ENCODE results near the gene AKR1C2. TPM values are rescaled to one million over a fixed set of nuclear protein-coding genes. Genes with fewer than 3 reads are reported as not detected.
"Not testable (repeated sequence)": the region's sequence is repeated elsewhere in the genome, so short reads cannot be mapped to it uniquely, and the experiment has no call there.

The AKR1C2 gene
- total RNA-seq, 1 experiment from 2014 or later, result 0.25 TPM

DNA sequence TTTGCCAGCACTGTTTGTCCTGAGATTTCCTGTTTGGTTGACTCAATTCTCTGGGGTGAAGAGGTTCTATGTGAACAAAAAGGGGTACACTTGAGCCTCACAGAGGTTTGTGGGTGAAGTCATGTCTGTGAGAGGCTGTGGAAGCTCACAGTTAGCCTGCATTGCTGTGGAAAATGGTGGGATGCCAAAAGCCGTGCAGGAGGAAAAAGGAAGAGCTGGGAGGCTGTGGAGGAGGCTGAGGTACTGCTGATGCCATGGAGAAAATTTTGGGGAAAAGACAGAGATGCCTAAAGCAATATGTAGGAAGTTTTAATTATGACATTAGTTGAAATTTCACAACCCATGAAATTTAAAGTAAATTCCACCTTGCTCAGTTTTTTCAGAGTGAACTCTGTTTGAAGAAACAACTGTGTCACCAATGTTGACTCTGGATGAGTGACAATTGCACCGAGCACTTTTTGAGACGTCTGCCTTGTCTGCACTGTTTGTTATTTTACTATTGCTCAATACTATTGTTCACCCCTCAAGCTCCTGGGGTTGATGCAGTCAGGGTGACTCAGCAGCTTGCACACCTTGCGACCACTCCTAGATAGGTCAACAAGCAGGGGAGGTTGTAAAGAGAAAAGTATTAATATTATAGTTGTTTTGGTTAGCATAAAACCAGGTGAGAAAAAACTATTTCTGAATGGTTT is 5.3 kb upstream of the AKR1C2 start:
- peak; percentile 32; the same call in 1 of the 2 replicates for ATAC-seq
- peak; percentile 74; the same call in 1 of the 2 replicates for TF ChIP-seq CEBPB (IDR thresholded peaks at IDR 0.05; ENCODE audit: low read depth)
- H3K9me2 ChIP-seq (ENCODE audit: insufficient read depth); H3K9ac ChIP-seq (ENCODE audit: low read length); H3K4me2 ChIP-seq (ENCODE audit: low read length); CTCF ChIA-PET; H4K20me1 ChIP-seq (ENCODE audit: insufficient read depth); H3K36me3 ChIP-seq (ENCODE audit: control insufficient read depth in 1 of 2, insufficient read depth in 2 of 2, low read length in 2 of 2); intact Hi-C loops (cut with micrococcal nuclease); RAD21 ChIA-PET (ENCODE audit: low non-redundant PET in 1 of 2, low total read pairs in 2 of 2, uncharacterized antibody in 2 of 2, unreplicated experiment in 2 of 2); H2AFZ ChIP-seq (ENCODE audit: low read depth, low read length, poor library complexity, severe bottlenecking); H3K27ac ChIP-seq (ENCODE audit: low read depth, low read length); H3K4me3 ChIP-seq (replicated peaks in 1 of 2; ENCODE audit: low read depth in 1 of 2, low read length in 2 of 2); DNase-seq (ENCODE audit: low read depth, low spot score); H3K9me3 ChIP-seq (ENCODE audit: control insufficient read depth in 1 of 2, insufficient read depth in 1 of 2, low read depth in 1 of 2, low read length in 2 of 2); H3K27me3 ChIP-seq (ENCODE audit: insufficient read depth, low read length); BruUV-seq (replicated peaks); H3K4me1 ChIP-seq (ENCODE audit: control insufficient read depth in 1 of 2, insufficient read depth in 2 of 2, low read length in 2 of 2); POLR2A ChIA-PET; H3K79me2 ChIP-seq (ENCODE audit: insufficient read depth, low read length): not testable (repeated sequence)

DNA sequence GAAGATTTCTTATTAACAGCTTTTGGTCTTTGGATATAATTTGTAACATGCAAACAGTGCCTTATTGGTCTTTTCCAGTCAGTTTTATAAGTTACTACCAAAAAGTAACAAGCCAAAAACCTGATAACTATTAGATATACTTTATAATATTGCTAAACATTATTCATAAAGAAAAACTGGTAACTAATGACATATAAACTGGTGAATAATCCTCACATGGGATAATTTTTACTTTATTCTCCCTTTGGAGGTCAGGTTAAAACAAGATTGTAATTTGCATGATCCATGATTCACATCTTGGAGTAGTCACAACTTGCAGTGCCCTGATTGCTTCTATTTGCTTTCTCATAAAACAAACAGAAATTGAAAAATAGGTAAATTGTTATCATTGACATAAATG is 844 bp upstream of the AKR1C2 start:
- POLR2A ChIA-PET; H3K36me3 ChIP-seq (ENCODE audit: control insufficient read depth in 1 of 2, insufficient read depth in 2 of 2, low read length in 2 of 2); BruUV-seq (replicated peaks); H2AFZ ChIP-seq (ENCODE audit: low read depth, low read length, poor library complexity, severe bottlenecking); ATAC-seq; CTCF ChIA-PET; intact Hi-C loops (cut with micrococcal nuclease); H4K20me1 ChIP-seq (ENCODE audit: insufficient read depth); H3K9me3 ChIP-seq (ENCODE audit: control insufficient read depth in 1 of 2, insufficient read depth in 1 of 2, low read depth in 1 of 2, low read length in 2 of 2); H3K27me3 ChIP-seq (ENCODE audit: insufficient read depth, low read length); H3K4me3 ChIP-seq (replicated peaks in 1 of 2; ENCODE audit: low read depth in 1 of 2, low read length in 2 of 2); DNase-seq (ENCODE audit: low read depth, low spot score); H3K9ac ChIP-seq (ENCODE audit: low read length); H3K9me2 ChIP-seq (ENCODE audit: insufficient read depth); H3K27ac ChIP-seq (ENCODE audit: low read depth, low read length); H3K4me2 ChIP-seq (ENCODE audit: low read length); H3K4me1 ChIP-seq (ENCODE audit: control insufficient read depth in 1 of 2, insufficient read depth in 2 of 2, low read length in 2 of 2); H3K79me2 ChIP-seq (ENCODE audit: insufficient read depth, low read length); RAD21 ChIA-PET (ENCODE audit: low non-redundant PET in 1 of 2, low total read pairs in 2 of 2, uncharacterized antibody in 2 of 2, unreplicated experiment in 2 of 2): not testable (repeated sequence)

DNA sequence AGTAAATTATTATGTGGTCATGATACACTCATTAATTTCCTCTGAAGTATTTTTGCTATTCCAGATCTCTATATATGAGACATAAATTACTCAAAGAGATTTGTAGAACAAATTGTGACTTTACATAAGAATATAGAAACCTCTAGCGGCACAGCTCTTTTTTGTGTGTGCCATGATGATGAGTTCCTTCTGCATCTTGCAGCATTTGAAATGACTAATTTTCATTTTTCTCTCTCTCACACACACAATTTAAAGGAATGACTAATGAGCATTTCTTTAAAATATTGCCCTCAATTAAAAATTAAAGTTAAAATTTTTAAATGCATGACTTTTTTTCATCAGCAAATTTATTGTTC is 351 bp upstream of the AKR1C2 start:
- DNase-seq (ENCODE audit: low read depth, low spot score); H3K27me3 ChIP-seq (ENCODE audit: insufficient read depth, low read length); H3K79me2 ChIP-seq (ENCODE audit: insufficient read depth, low read length); H4K20me1 ChIP-seq (ENCODE audit: insufficient read depth); BruUV-seq (replicated peaks); intact Hi-C loops (cut with micrococcal nuclease); H3K36me3 ChIP-seq (ENCODE audit: control insufficient read depth in 1 of 2, insufficient read depth in 2 of 2, low read length in 2 of 2); RAD21 ChIA-PET (ENCODE audit: low non-redundant PET in 1 of 2, low total read pairs in 2 of 2, uncharacterized antibody in 2 of 2, unreplicated experiment in 2 of 2); ATAC-seq; H3K9me3 ChIP-seq (ENCODE audit: control insufficient read depth in 1 of 2, insufficient read depth in 1 of 2, low read depth in 1 of 2, low read length in 2 of 2); H3K9ac ChIP-seq (ENCODE audit: low read length); H3K4me3 ChIP-seq (replicated peaks in 1 of 2; ENCODE audit: low read depth in 1 of 2, low read length in 2 of 2); H3K4me2 ChIP-seq (ENCODE audit: low read length); H3K27ac ChIP-seq (ENCODE audit: low read depth, low read length); H2AFZ ChIP-seq (ENCODE audit: low read depth, low read length, poor library complexity, severe bottlenecking); CTCF ChIA-PET; H3K4me1 ChIP-seq (ENCODE audit: control insufficient read depth in 1 of 2, insufficient read depth in 2 of 2, low read length in 2 of 2); H3K9me2 ChIP-seq (ENCODE audit: insufficient read depth); POLR2A ChIA-PET: not testable (repeated sequence)

All from HCT116 (cell line).